Panc1 (cell line): Measurements from ENCODE around the gene OR2J1.

Experiments used
- POLR2AphosphoS5 ChIP-seq: IDR thresholded peaks from 2 replicates; pipeline ENCODE4 v1.6.1; 2012; ENCODE audit warnings: mild to moderate bottlenecking, low read depth, low read length, moderate library complexity
- SIN3A ChIP-seq: IDR thresholded peaks from 2 replicates; pipeline ENCODE4 v1.6.1; 2012; ENCODE audit warnings: low read depth, mild to moderate bottlenecking, low read length, moderate library complexity, borderline replicate concordance; ENCODE audit not compliant: insufficient read depth
- TCF7L2 ChIP-seq: IDR thresholded peaks from 2 replicates; pipeline ENCODE4 v1.6.1; 2011; ENCODE audit warnings: mild to moderate bottlenecking, low read depth, low read length, inconsistent platforms

GRCh38 chr6:29071831-29072723, 27.2 kb upstream of the OR2J1 start:
- no peak for TF ChIP-seq SIN3A
- no peak for TF ChIP-seq TCF7L2
- no peak for TF ChIP-seq POLR2AphosphoS5
